Endothelial cell (in vitro differentiated cells): Measurements from ENCODE around the gene PPM1N. TPM values are rescaled to one million over a fixed set of nuclear protein-coding genes. Genes with fewer than 3 reads are reported as not detected.

Experiments
- DNase-seq: peaks from one replicate; pipeline ENCODE4 v3.0.0; 2021; ENCODE audit warnings: low spot score
- H3K27ac Mint-ChIP-seq: one replicate; pipeline ENCODE4 v1.8.0; 2021; ENCODE audit warnings: mixed read lengths, inconsistent platforms; ENCODE audit not compliant: unreplicated experiment
- H3K27me3 Mint-ChIP-seq: one replicate; pipeline ENCODE4 v1.8.0; 2021; ENCODE audit warnings: mild to moderate bottlenecking, moderate library complexity, mixed read lengths, inconsistent platforms; ENCODE audit not compliant: unreplicated experiment
- H3K36me3 Mint-ChIP-seq: one replicate; pipeline ENCODE4 v1.8.0; 2021; ENCODE audit warnings: mild to moderate bottlenecking, low read depth, mixed read lengths, inconsistent platforms; ENCODE audit not compliant: unreplicated experiment
- H3K4me1 Mint-ChIP-seq: one replicate; pipeline ENCODE4 v1.8.0; 2021; ENCODE audit warnings: mild to moderate bottlenecking, mixed read lengths, inconsistent platforms; ENCODE audit not compliant: unreplicated experiment
- H3K4me3 Mint-ChIP-seq: one replicate; pipeline ENCODE4 v1.8.0; 2021; ENCODE audit warnings: mild to moderate bottlenecking, mixed read lengths, inconsistent platforms; ENCODE audit not compliant: unreplicated experiment
- H3K9me3 Mint-ChIP-seq: one replicate; pipeline ENCODE4 v1.8.0; 2021; ENCODE audit warnings: mixed read lengths, inconsistent platforms; ENCODE audit not compliant: unreplicated experiment
- total RNA-seq: library from RNA; stranded (reverse); fragmentation: NEBNext Ultra II Directional; extraction: Animal tissue kit (Norgen Biotek cat#: 25700); gene quantifications from one replicate; pipeline ENCODE4 v1.2.1, GENCODE V29; 2021; ENCODE audit not compliant: unreplicated experiment
- TF ChIP-seq, protein P1 (sequence below): fragments of 200-600 bp; sonication (generic); IDR thresholded peaks from one replicate; pipeline ENCODE4 v1.5.0; 2021; ENCODE audit warnings: antibody characterized with exemption; ENCODE audit not compliant: unreplicated experiment

PPM1N gene
- total RNA-seq, 1 donor from 2014 or later, result 0.33 TPM

GRCh38 chr19:45522010-45522941 is 24.0 kb downstream of the PPM1N start:
- TF ChIP-seq, protein P1, sequence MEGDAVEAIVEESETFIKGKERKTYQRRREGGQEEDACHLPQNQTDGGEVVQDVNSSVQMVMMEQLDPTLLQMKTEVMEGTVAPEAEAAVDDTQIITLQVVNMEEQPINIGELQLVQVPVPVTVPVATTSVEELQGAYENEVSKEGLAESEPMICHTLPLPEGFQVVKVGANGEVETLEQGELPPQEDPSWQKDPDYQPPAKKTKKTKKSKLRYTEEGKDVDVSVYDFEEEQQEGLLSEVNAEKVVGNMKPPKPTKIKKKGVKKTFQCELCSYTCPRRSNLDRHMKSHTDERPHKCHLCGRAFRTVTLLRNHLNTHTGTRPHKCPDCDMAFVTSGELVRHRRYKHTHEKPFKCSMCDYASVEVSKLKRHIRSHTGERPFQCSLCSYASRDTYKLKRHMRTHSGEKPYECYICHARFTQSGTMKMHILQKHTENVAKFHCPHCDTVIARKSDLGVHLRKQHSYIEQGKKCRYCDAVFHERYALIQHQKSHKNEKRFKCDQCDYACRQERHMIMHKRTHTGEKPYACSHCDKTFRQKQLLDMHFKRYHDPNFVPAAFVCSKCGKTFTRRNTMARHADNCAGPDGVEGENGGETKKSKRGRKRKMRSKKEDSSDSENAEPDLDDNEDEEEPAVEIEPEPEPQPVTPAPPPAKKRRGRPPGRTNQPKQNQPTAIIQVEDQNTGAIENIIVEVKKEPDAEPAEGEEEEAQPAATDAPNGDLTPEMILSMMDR, result no peak
- Mint-ChIP-seq H3K4me1 (peaks cover 2% of the 10 kb centered on the region), H3K36me3 (peaks cover 32% of the 10 kb centered on the region), H3K9me3 (no peaks in the 10 kb centered on the region), H3K4me3 (peak overlapping the region; percentile 31), H3K27me3 (peaks cover 13% of the 10 kb centered on the region), H3K27ac (no peak overlapping the region)
- DNase-seq, result no peak

DNA sequence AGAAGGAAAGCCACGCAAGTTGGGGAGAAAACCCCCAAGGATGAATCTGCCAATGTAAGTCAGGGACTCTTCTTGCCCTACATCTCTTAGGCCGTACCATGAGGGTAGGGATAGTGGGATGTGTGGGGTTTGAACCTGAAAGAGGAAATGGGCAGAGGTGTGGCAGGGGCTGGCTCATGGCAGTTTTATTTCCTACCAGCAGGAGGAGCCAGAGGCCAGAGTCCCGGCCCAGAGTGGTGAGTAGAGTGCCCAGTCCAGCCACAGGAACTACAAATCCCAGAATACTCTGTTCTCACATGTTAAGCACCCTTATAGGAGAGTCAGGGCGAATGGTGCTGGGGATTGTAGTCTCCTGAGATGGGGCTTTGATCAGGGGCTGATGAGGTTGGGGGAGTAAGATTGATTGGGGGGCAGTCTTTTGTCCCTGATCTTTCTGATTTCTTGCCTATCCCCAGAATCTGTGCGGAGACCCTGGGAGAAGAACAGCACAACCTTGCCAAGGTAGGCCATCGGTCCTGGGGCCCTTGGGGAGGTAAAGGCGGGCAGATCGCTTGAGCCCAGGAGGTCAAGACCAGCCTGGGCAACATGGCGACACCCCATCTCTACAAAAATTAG is 25.5 kb downstream of the PPM1N start:
- H3K4me3 Mint-ChIP-seq, result peak overlapping the region; percentile 56
- peak overlapping the region; percentile 48 for H3K27ac Mint-ChIP-seq

GRCh38 chr19:45524575-45525129 is 26.4 kb downstream of the PPM1N start:
- H3K4me3 Mint-ChIP-seq, result no peak overlapping the region
- no peak overlapping the region for H3K27ac Mint-ChIP-seq
- peaks cover 11% of the 10 kb centered on the region for H3K4me1 Mint-ChIP-seq
- H3K36me3 Mint-ChIP-seq, result peaks cover 33% of the 10 kb centered on the region
- TF ChIP-seq, protein P1, result no peak
- H3K9me3 Mint-ChIP-seq, result no peaks in the 10 kb centered on the region
- DNase-seq, result no peak
- H3K27me3 Mint-ChIP-seq, result peaks cover 21% of the 10 kb centered on the region

More for the DNA sequence above, 25.5 kb downstream of the PPM1N start:
- H3K27me3 Mint-ChIP-seq, result peaks cover 15% of the 10 kb centered on the region
- TF ChIP-seq, protein P1, result peak; percentile 82
- peaks cover 33% of the 10 kb centered on the region for H3K36me3 Mint-ChIP-seq
- no peaks in the 10 kb centered on the region for H3K9me3 Mint-ChIP-seq
- DNase-seq, result peak; percentile 74
- peaks cover 11% of the 10 kb centered on the region for H3K4me1 Mint-ChIP-seq

DNA sequence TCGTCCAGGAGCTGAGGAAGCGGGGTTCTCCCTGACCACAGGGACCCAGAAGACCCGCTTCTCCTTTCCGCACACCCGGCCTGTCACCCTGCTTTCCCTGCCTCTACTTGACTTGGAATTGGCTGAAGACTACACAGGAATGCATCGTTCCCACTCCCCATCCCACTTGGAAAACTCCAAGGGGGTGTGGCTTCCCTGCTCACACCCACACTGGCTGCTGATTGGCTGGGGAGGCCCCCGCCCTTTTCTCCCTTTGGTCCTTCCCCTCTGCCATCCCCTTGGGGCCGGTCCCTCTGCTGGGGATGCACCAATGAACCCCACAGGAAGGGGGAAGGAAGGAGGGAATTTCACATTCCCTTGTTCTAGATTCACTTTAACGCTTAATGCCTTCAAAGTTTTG is 27.9 kb downstream of the PPM1N start:
- H3K4me1 Mint-ChIP-seq, result peaks cover 11% of the 10 kb centered on the region
- H3K4me3 Mint-ChIP-seq, result no peak overlapping the region
- H3K27me3 Mint-ChIP-seq, result peaks cover 22% of the 10 kb centered on the region
- no peaks in the 10 kb centered on the region for H3K9me3 Mint-ChIP-seq
- peak; percentile 50 for DNase-seq
- H3K36me3 Mint-ChIP-seq, result peaks cover 28% of the 10 kb centered on the region
- TF ChIP-seq, protein P1, result no peak
- no peak overlapping the region for H3K27ac Mint-ChIP-seq
